GM18868 (cell line): ENCODE results near the gene GRIK5.
A peak's percentile ranks its signal among the peaks of the same experiment; 100 is the strongest.
"Not testable (repeated sequence)": the region's sequence is repeated elsewhere in the genome, so short reads cannot be mapped to it uniquely, and the experiment has no call there.

Experiments
- ATAC-seq: cut with Tn5 transposase; IDR thresholded peaks from one replicate; pipeline ENCODE4 v1.9.1; 2021; ENCODE audit warnings: mild to moderate bottlenecking, moderate library complexity; ENCODE audit not compliant: unreplicated experiment

Gene GRIK5

GRCh38 chr19:42069619-42070351 is at the start of gene GRIK5:
Gene GRIK5, minus strand, starts transcription at chr19:42070206. Its CDS starts 4,436 bp downstream, at chr19:42065770.
- ATAC-seq: no peak

GRCh38 chr19:42117076-42117475 is 47.1 kb upstream of the GRIK5 start:
- ATAC-seq: no peak

- ATAC-seq: no peak
Measured at GRCh38 chr19:42116308-42117075, 46.5 kb upstream of the GRIK5 start.

GRCh38 chr19:42115705-42116104 is 45.7 kb upstream of the GRIK5 start:
- no peak for ATAC-seq

GRCh38 chr19:42115219-42115618 is 45.2 kb upstream of the GRIK5 start:
- no peak for ATAC-seq

GRCh38 chr19:42114412-42114811 is 44.4 kb upstream of the GRIK5 start:
- no peak for ATAC-seq

GRCh38 chr19:42113641-42114348 is 43.8 kb upstream of the GRIK5 start:
- ATAC-seq: peak; percentile 55

GRCh38 chr19:42111811-42112210 is 41.8 kb upstream of the GRIK5 start:
- no peak for ATAC-seq

- no peak for ATAC-seq
Measured at GRCh38 chr19:42111384-42111783, 41.4 kb upstream of the GRIK5 start.

- no peak for ATAC-seq
Measured at GRCh38 chr19:42110658-42111057, 40.7 kb upstream of the GRIK5 start.

- no peak for ATAC-seq
Measured at GRCh38 chr19:42109896-42110295, 39.9 kb upstream of the GRIK5 start.

- ATAC-seq: peak; percentile 53
Measured at GRCh38 chr19:42108527-42109389, 38.8 kb upstream of the GRIK5 start.

- ATAC-seq: no peak
Measured at GRCh38 chr19:42105368-42105767, 35.4 kb upstream of the GRIK5 start.

- no peak for ATAC-seq
Measured at GRCh38 chr19:42102877-42103276, 32.9 kb upstream of the GRIK5 start.

GRCh38 chr19:42100241-42100640 is 30.2 kb upstream of the GRIK5 start:
- not testable (repeated sequence) for ATAC-seq

- ATAC-seq: no peak
Measured at GRCh38 chr19:42099336-42099925, 29.4 kb upstream of the GRIK5 start.

- ATAC-seq: no peak
Measured at GRCh38 chr19:42098781-42099180, 28.8 kb upstream of the GRIK5 start.

GRCh38 chr19:42097461-42097860 is 27.5 kb upstream of the GRIK5 start:
- no peak for ATAC-seq

GRCh38 chr19:42096255-42096837 is 26.3 kb upstream of the GRIK5 start:
- ATAC-seq: no peak

- ATAC-seq: no peak
Measured at GRCh38 chr19:42095814-42096230, 25.8 kb upstream of the GRIK5 start.
